ENCODE data around the gene ANKRD23. TPM values are rescaled to one million over a fixed set of nuclear protein-coding genes. Genes with fewer than 3 reads are reported as not detected.

Gene ANKRD23
- total and polyA plus RNA-seq, 2 of the 13 experiments (the other 11 are each of a cell fraction or from before 2014, with no cell fraction given) = 1.5 to 1.6 TPM

DNA sequence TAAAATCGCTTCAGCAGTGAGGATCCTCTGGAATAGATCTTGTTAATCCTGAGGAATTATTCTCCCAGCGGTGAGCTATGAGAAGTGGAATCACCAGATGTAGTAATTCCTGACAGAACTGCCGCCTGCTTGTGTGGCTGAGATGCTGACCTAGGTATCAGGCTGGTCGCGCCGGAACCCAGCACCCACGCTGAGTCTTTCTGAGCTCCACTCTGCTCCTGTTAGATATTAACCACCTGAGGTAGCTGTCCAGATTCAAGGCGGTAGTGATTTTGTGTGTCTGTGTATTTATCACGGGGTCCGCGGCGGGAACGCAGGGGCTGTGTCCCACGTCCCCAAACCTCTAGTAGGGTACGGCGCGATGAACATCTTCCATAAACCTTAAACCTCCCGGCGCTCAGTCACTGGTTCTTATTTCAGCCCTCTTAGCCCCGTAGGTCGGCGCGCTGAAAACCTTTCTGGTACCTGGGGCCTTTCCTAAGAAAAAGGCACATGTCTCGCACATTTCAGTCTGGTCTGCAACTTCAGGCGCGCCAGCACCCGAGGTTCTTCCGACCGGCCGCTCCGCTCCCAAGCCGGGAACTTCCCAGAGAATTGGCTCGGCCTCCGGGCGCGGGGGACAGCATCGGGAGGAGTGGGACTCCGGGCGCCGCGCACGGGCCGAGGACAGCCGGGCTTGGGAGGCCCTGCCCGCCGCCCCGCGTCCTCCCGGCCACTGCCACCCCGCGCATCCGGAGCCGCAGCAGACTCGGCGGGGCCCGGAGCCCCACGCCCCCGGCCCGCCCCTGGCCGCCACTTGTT is 28.3 kb downstream of the ANKRD23 start (continued):
- TF ChIP-seq ZNF784 (CRISPR knock-in tag; IDR thresholded peaks at IDR 0.05; ENCODE audit: borderline replicate concordance) = peak; percentile 77; the same call in 1 of the 2 replicates
- TF ChIP-seq ETV5 (CRISPR knock-in tag; IDR thresholded peaks at IDR 0.05; ENCODE audit: borderline replicate concordance) = peak; percentile 14; the same call in 1 of the 2 replicates
- peak; percentile 55; the same call in 1 of the 2 replicates for TF ChIP-seq IRF9 (CRISPR knock-in tag; IDR thresholded peaks at IDR 0.05; ENCODE audit: borderline replicate concordance)
- no peak for TF ChIP-seq RFX3 (CRISPR knock-in tag; IDR thresholded peaks at IDR 0.05)
- no peak for TF ChIP-seq ZNF550 (CRISPR knock-in tag; IDR thresholded peaks at IDR 0.05; ENCODE audit: borderline replicate concordance)
- no peak for TF ChIP-seq ZBTB38 (CRISPR knock-in tag; IDR thresholded peaks at IDR 0.05)
- TF ChIP-seq, protein P1, sequence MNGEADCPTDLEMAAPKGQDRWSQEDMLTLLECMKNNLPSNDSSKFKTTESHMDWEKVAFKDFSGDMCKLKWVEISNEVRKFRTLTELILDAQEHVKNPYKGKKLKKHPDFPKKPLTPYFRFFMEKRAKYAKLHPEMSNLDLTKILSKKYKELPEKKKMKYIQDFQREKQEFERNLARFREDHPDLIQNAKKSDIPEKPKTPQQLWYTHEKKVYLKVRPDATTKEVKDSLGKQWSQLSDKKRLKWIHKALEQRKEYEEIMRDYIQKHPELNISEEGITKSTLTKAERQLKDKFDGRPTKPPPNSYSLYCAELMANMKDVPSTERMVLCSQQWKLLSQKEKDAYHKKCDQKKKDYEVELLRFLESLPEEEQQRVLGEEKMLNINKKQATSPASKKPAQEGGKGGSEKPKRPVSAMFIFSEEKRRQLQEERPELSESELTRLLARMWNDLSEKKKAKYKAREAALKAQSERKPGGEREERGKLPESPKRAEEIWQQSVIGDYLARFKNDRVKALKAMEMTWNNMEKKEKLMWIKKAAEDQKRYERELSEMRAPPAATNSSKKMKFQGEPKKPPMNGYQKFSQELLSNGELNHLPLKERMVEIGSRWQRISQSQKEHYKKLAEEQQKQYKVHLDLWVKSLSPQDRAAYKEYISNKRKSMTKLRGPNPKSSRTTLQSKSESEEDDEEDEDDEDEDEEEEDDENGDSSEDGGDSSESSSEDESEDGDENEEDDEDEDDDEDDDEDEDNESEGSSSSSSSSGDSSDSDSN (CRISPR knock-in tag; IDR thresholded peaks at IDR 0.05) = peak; percentile 79
- TF ChIP-seq ZNF891 (CRISPR knock-in tag; IDR thresholded peaks at IDR 0.05) = 0 out of 2 replicates have a peak, but pooled peaks have one; percentile 25
- 0 out of 2 replicates have a peak, but pooled peaks have one; percentile 14 for TF ChIP-seq RARG (CRISPR knock-in tag; IDR thresholded peaks at IDR 0.05; ENCODE audit: low read depth)
- TF ChIP-seq HES4 (CRISPR knock-in tag; IDR thresholded peaks at IDR 0.05; ENCODE audit: borderline replicate concordance) = no peak
- TF ChIP-seq, protein P2, sequence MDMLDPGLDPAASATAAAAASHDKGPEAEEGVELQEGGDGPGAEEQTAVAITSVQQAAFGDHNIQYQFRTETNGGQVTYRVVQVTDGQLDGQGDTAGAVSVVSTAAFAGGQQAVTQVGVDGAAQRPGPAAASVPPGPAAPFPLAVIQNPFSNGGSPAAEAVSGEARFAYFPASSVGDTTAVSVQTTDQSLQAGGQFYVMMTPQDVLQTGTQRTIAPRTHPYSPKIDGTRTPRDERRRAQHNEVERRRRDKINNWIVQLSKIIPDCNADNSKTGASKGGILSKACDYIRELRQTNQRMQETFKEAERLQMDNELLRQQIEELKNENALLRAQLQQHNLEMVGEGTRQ (IDR thresholded peaks at IDR 0.05; ENCODE audit: low read depth, low read length) = no peak
- TF ChIP-seq, protein P2 (CRISPR knock-in tag; IDR thresholded peaks at IDR 0.05; ENCODE audit: borderline replicate concordance) = no peak
- TF ChIP-seq ZNF839 (CRISPR knock-in tag; IDR thresholded peaks at IDR 0.05; ENCODE audit: borderline replicate concordance) = no peak
- no peak for TF ChIP-seq NFIC (IDR thresholded peaks at IDR 0.05; ENCODE audit: low read length)
- TF ChIP-seq NR1H2 (CRISPR knock-in tag; IDR thresholded peaks at IDR 0.05; ENCODE audit: borderline replicate concordance, low read depth) = 0 out of 2 replicates have a peak, but pooled peaks have one; percentile 56
- TF ChIP-seq ZNF350 (CRISPR knock-in tag; IDR thresholded peaks at IDR 0.05; ENCODE audit: borderline replicate concordance, low read depth) = peak; percentile 55; the same call in 1 of the 2 replicates
- TF ChIP-seq ZNF775 (CRISPR knock-in tag; IDR thresholded peaks at IDR 0.05; ENCODE audit: borderline replicate concordance) = 0 out of 2 replicates have a peak, but pooled peaks have one; percentile 45
- peak; percentile 49; the same call in 1 of the 2 replicates for TF ChIP-seq EEA1 (CRISPR knock-in tag; IDR thresholded peaks at IDR 0.05; ENCODE audit: borderline replicate concordance)

Measured in HepG2 (cell line).